HL-60/S4 treated with retinoic acid at 250 ng/mL for 4 days and 3 days (cell line): ENCODE measurements around the gene VSX1.

Source experiments
- in situ Hi-C: fragments of 300-500 bp; cut with MboI; formaldehyde crosslinking; loops from 2 replicates; pipeline ENCODE4 v1.7.0; 2022; ENCODE audit warnings: low sequenced_read_pairs

The VSX1 gene

GRCh38 chr20:25081730-25082497 is at the start of gene VSX1:
VSX1 (minus strand) TSS chr20:25082141; CDS start chr20:25082096, 45 bp downstream.
- in situ Hi-C loops: no loop called here

GRCh38 chr20:25129908-25130307 is 48.0 kb upstream of the VSX1 start:
- in situ Hi-C loops: no loop called here

GRCh38 chr20:25129428-25129827 is 47.5 kb upstream of the VSX1 start:
- in situ Hi-C loops: no loop called here

GRCh38 chr20:25128649-25129048 is 46.7 kb upstream of the VSX1 start:
- in situ Hi-C loops: no loop called here

GRCh38 chr20:25127761-25128537 is 46.0 kb upstream of the VSX1 start:
- in situ Hi-C loops: no loop called here

- in situ Hi-C loops: no loop called here
These were observed 44.5 kb upstream of the VSX1 start for GRCh38 chr20:25126204-25127029.

GRCh38 chr20:25125636-25126035 is 43.7 kb upstream of the VSX1 start:
- in situ Hi-C loops: no loop called here

GRCh38 chr20:25120920-25121319 is 39.0 kb upstream of the VSX1 start:
- in situ Hi-C loops: no loop called here

- in situ Hi-C loops: no loop called here
These were observed 38.5 kb upstream of the VSX1 start for GRCh38 chr20:25120457-25120856.

GRCh38 chr20:25118529-25118928 is 36.6 kb upstream of the VSX1 start:
- in situ Hi-C loops: no loop called here

GRCh38 chr20:25117990-25118389 is 36.0 kb upstream of the VSX1 start:
- in situ Hi-C loops: no loop called here

GRCh38 chr20:25116739-25117458 is 35.0 kb upstream of the VSX1 start:
- in situ Hi-C loops: no loop called here

GRCh38 chr20:25103526-25103925 is 21.6 kb upstream of the VSX1 start:
- in situ Hi-C loops: no loop called here

GRCh38 chr20:25100914-25101313 is 19.0 kb upstream of the VSX1 start:
- in situ Hi-C loops: no loop called here

GRCh38 chr20:25099601-25100140 is 17.7 kb upstream of the VSX1 start:
- in situ Hi-C loops: no loop called here

- in situ Hi-C loops: no loop called here
These were observed 15.6 kb upstream of the VSX1 start for GRCh38 chr20:25097498-25097897.

- in situ Hi-C loops: no loop called here
These were observed 8.8 kb upstream of the VSX1 start for GRCh38 chr20:25090492-25091429.

GRCh38 chr20:25089662-25090061 is 7.7 kb upstream of the VSX1 start:
- in situ Hi-C loops: no loop called here

GRCh38 chr20:25089096-25089495 is 7.2 kb upstream of the VSX1 start:
- in situ Hi-C loops: no loop called here
